ENCODE results near the gene AZIN2.
"Not testable (repeated sequence)": the region's sequence is repeated elsewhere in the genome, so short reads cannot be mapped to it uniquely, and the experiment has no call there.

The AZIN2 gene

GRCh38 chr1:33041026-33041425 lies 39.9 kb upstream of the AZIN2 start:
- TF ChIP-seq, protein P1, sequence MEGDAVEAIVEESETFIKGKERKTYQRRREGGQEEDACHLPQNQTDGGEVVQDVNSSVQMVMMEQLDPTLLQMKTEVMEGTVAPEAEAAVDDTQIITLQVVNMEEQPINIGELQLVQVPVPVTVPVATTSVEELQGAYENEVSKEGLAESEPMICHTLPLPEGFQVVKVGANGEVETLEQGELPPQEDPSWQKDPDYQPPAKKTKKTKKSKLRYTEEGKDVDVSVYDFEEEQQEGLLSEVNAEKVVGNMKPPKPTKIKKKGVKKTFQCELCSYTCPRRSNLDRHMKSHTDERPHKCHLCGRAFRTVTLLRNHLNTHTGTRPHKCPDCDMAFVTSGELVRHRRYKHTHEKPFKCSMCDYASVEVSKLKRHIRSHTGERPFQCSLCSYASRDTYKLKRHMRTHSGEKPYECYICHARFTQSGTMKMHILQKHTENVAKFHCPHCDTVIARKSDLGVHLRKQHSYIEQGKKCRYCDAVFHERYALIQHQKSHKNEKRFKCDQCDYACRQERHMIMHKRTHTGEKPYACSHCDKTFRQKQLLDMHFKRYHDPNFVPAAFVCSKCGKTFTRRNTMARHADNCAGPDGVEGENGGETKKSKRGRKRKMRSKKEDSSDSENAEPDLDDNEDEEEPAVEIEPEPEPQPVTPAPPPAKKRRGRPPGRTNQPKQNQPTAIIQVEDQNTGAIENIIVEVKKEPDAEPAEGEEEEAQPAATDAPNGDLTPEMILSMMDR (IDR thresholded peaks at IDR 0.05; ENCODE audit: low read depth, low read length), result no peak
- no peak for DNase-seq (ENCODE audit: low read depth in 2 of 2)
- no peak overlapping the region for H3K4me3 ChIP-seq (replicated peaks in 1 of 2; ENCODE audit: low read depth in 2 of 2, low read length in 2 of 2)

DNA sequence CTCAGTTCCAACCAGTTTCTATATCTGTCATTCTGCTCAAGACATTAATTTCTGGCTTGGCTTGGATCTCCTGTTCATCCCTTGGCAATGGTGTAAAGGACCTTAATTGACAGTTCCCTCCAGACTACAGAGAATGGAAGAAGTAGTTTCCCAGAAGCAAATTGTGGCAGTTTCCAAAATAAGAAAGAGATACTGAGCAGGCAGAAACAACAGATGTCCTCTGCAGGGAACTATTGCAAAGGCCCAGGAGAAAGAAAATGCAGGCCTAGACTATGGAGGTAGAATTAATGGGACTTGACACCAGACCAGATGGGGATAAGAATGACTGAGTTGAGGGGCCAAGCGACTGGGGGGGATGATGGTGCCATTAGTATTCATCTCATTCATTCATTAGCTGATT lies 38.1 kb upstream of the AZIN2 start:
- TF ChIP-seq, protein P1 (IDR thresholded peaks at IDR 0.05; ENCODE audit: low read depth, low read length), result no peak
- no peak overlapping the region for H3K4me3 ChIP-seq (replicated peaks in 1 of 2; ENCODE audit: low read depth in 2 of 2, low read length in 2 of 2)
- DNase-seq (ENCODE audit: low read depth in 2 of 2), result no peak

DNA sequence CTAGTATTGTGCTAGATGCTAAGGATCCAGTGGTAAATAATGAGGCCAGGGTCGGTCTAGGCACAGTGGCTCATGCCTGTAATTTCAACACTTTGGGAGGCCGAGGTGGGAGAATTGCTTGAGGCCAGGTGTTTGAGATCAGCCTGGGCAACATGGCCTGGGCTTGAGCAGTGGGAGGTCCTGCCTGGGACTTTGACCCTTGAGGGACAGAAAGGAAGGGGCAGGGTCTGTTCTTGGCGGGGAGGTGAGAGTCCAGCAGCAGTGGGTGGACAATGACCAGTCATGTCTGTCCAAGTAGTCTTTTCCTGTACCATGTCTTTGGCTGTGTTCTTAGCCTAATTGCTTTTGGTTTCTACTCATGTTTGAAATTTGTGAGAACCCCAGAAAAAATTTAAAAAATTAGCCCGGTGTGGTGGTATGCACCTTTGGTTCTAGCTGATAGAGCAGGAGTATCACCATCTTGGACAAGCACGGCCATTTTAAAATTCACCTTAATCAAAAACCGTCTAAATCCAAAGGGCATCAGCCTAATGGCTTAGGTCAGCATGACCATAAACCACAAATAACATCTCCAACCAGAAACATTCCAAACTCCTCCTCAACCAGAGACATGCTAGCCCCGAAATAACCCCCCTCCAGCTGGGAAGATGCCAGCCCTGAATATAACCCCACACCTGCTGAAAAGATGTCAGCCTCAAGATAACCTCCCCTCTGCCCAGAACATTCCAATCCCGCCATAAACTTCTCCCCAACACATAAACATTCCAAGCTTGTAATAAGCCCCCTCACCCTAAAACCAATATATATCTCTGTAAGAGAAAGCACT lies 37.5 kb upstream of the AZIN2 start:
- TF ChIP-seq, protein P1 (IDR thresholded peaks at IDR 0.05; ENCODE audit: low read depth, low read length), result no peak
- no peak for DNase-seq (ENCODE audit: low read depth in 2 of 2)

GRCh38 chr1:33045246-33045645 lies 35.7 kb upstream of the AZIN2 start:
- H3K4me3 ChIP-seq (replicated peaks in 1 of 2; ENCODE audit: low read depth in 2 of 2, low read length in 2 of 2), result no peak overlapping the region
- DNase-seq (ENCODE audit: low read depth in 2 of 2), result peak in 1 of 2 donors; percentile 13
- TF ChIP-seq, protein P1 (IDR thresholded peaks at IDR 0.05; ENCODE audit: low read depth, low read length), result no peak

More for the DNA sequence above, 37.5 kb upstream of the AZIN2 start:
- H3K4me3 ChIP-seq (replicated peaks in 1 of 2; ENCODE audit: low read depth in 2 of 2, low read length in 2 of 2), result no peak overlapping the region

DNA sequence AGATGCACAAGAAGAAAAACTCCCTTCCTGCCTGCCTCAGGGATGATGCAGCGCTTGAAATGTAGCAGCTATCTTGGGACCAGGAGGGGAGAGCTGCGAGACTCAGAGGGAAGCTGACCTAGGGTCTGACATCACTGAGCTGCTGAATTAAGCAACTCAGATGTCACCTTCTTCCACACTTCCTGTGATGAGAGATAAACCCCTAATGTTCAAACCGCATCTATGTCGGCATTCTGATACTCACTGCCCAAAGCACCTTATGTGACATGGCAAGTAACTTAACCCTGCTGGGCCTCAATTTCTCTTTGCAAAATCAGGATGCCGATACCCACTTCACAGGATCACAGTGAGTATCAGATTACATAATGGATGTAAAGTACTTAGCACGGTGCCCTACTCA lies 35.1 kb upstream of the AZIN2 start:
- DNase-seq (ENCODE audit: low read depth in 2 of 2), result peak; percentile 23 to 33
- TF ChIP-seq, protein P1 (IDR thresholded peaks at IDR 0.05; ENCODE audit: low read depth, low read length), result no peak
- no peak overlapping the region for H3K4me3 ChIP-seq (replicated peaks in 1 of 2; ENCODE audit: low read depth in 2 of 2, low read length in 2 of 2)

GRCh38 chr1:33046234-33046633 lies 34.7 kb upstream of the AZIN2 start:
- not testable (repeated sequence) for DNase-seq (ENCODE audit: low read depth in 2 of 2); H3K4me3 ChIP-seq (replicated peaks in 1 of 2; ENCODE audit: low read depth in 2 of 2, low read length in 2 of 2)

DNA sequence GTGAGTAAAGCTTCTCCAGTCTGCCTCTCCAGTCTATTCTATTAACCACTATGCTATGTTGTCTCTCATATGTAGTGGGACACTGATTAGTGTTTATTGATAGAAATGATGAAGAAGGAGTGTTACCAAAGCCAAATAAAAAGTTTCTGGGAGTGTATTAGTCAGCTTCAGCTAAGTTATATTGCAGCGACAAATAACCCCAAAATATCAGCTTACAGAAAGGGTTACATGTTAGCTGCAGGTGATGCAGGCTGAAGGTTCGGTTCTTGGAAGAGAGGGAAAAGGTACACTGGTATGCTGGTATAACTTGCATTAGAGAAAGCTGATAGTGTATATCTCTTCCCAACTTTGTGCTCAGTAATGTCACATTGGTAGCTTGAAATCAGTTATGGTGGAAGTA lies 33.7 kb upstream of the AZIN2 start:
- TF ChIP-seq, protein P1 (IDR thresholded peaks at IDR 0.05; ENCODE audit: low read depth, low read length), result no peak
- no peak overlapping the region for H3K4me3 ChIP-seq (replicated peaks in 1 of 2; ENCODE audit: low read depth in 2 of 2, low read length in 2 of 2)
- DNase-seq (ENCODE audit: low read depth in 2 of 2), result no peak

Measured in cardiac fibroblast (primary cell).